PC-3 (cell line): ENCODE data around the gene MSI1. TPM values are rescaled to one million over a fixed set of nuclear protein-coding genes. Genes with fewer than 3 reads are reported as not detected.
A peak's percentile ranks its signal among the peaks of the same experiment; 100 is the strongest.

Source experiments
- ATAC-seq: fragments of 200-7000 bp; cut with Tn5 transposase; 2 replicates; pipeline ENCODE4 v1.9.1; 2020; ENCODE audit warnings: mild to moderate bottlenecking, moderate library complexity
- BruUV-seq: library from RNA; stranded (reverse); fragments of 400-500 nt; replicated peaks from 2 replicates; lab custom pipeline; 2021; lab: Mats Ljungman, UMichigan
- CTCF ChIA-PET: fragments of 300-600 bp; sonication (Branson Sonifier 250); formaldehyde crosslinking; loops from one replicate; lab custom pipeline; 2022; ENCODE audit warnings: antibody characterized with exemption; lab: Charles Lee
- POLR2A ChIA-PET: fragments of 300-600 bp; sonication (Branson Sonifier 250); formaldehyde crosslinking; loops from one replicate; lab custom pipeline; 2022; ENCODE audit warnings: antibody characterized with exemption; ENCODE audit not compliant: unreplicated experiment; lab: Charles Lee
- DNase-seq: peaks from one replicate; pipeline ENCODE4 v3.0.0-alpha.2; 2015
- H2AFZ ChIP-seq: fragments of 300-600 bp; sonication (generic); 2 replicates; pipeline ENCODE4 v1.6.0; 2016; ENCODE audit warnings: antibody characterized with exemption, low read length
- H3F3A ChIP-seq: fragments of 300-600 bp; sonication (generic); one replicate; pipeline ENCODE4 v1.6.0; 2017; ENCODE audit warnings: antibody characterized with exemption, low read length, control low read depth, mild to moderate bottlenecking; ENCODE audit not compliant: unreplicated experiment
- H3K27ac ChIP-seq: fragments of 300-600 bp; sonication (generic); 2 replicates; pipeline ENCODE4 v1.5.1; 2016; ENCODE audit warnings: mild to moderate bottlenecking, low read length
- H3K27me3 ChIP-seq: fragments of 300-600 bp; sonication (generic); 2 replicates; pipeline ENCODE4 v1.6.1; 2016; ENCODE audit warnings: low read length, mixed read lengths
- H3K36me3 ChIP-seq: fragments of 300-600 bp; sonication (generic); 2 replicates; pipeline ENCODE4 v1.6.1; 2016; ENCODE audit warnings: low read depth, mixed run types, low read length, mixed read lengths
- H3K4me1 ChIP-seq: fragments of 300-600 bp; sonication (generic); 2 replicates; pipeline ENCODE4 v1.5.1; 2016; ENCODE audit warnings: low read length; ENCODE audit not compliant: insufficient read depth
- H3K4me2 ChIP-seq: fragments of 300-600 bp; sonication (generic); 2 replicates; pipeline ENCODE4 v1.6.0; 2016; ENCODE audit warnings: low read length
- H3K4me3 ChIP-seq: fragments of 300-600 bp; sonication (generic); 2 replicates; pipeline ENCODE4 v1.5.1; 2016; ENCODE audit warnings: mild to moderate bottlenecking, low read length, mixed read lengths
- H3K79me2 ChIP-seq: fragments of 300-600 bp; sonication (generic); 2 replicates; pipeline ENCODE4 v1.6.1; 2017; ENCODE audit warnings: low read length, mixed read lengths
- H3K9ac ChIP-seq: fragments of 300-600 bp; sonication (generic); 2 replicates; pipeline ENCODE4 v1.6.0; 2016; ENCODE audit warnings: mild to moderate bottlenecking, low read length
- H3K9me2 ChIP-seq: fragments of 300-600 bp; sonication (generic); replicated peaks from 2 replicates; pipeline ENCODE4 v1.6.1; 2016; ENCODE audit warnings: mixed run types, low read length, mixed read lengths
- H3K9me3 ChIP-seq: fragments of 300-600 bp; sonication (generic); 2 replicates; pipeline ENCODE4 v1.6.1; 2016; ENCODE audit warnings: low read length, mixed read lengths
- H4K20me1 ChIP-seq: fragments of 300-600 bp; sonication (generic); 2 replicates; pipeline ENCODE4 v1.6.1; 2016; ENCODE audit warnings: low read length, mixed read lengths
- EZH2 ChIP-seq: fragments of 300-600 bp; sonication (generic); IDR thresholded peaks from one replicate; pipeline ENCODE4 v1.6.1; 2017; ENCODE audit warnings: antibody characterized with exemption, mild to moderate bottlenecking, low read length; ENCODE audit not compliant: unreplicated experiment
- EZH2phosphoT487 ChIP-seq: fragments of 300-600 bp; sonication (generic); IDR thresholded peaks from 2 replicates; pipeline ENCODE4 v1.6.1; 2018; ENCODE audit warnings: mild to moderate bottlenecking, antibody characterized with exemption, low read length, borderline replicate concordance
- intact Hi-C: fragments of 100-400 bp; cut with micrococcal nuclease; formaldehyde crosslinking; loops from 2 replicates; pipeline ENCODE4 v1.9.0; 2023
- total RNA-seq: library from RNA; depleted of rRNA; stranded (reverse); fragments of >200 nt; gene quantifications from 2 replicates; pipeline ENCODE4 v1.2.3, GENCODE V29; 2014
- TF ChIP-seq, protein P1 (sequence below): fragments of 300-600 bp; sonication (generic); conservative IDR thresholded peaks from 2 replicates; pipeline ENCODE4 v1.5.1; 2017; ENCODE audit warnings: antibody characterized with exemption, low read depth, mild to moderate bottlenecking, low read length

The MSI1 gene
- total RNA-seq, 1 experiment from 2014 or later: not detected

- Histone ChIP-seq H3K36me3 (no peaks in the 10 kb centered on the region), H3K9me2 (no peaks in the 10 kb centered on the region), H3K9ac (no peak overlapping the region), H3K9me3 (no peaks in the 10 kb centered on the region), H2AFZ (no peak overlapping the region), H4K20me1 (no peaks in the 10 kb centered on the region), H3K4me3 (no peak overlapping the region), H3K27me3 (0 out of 2 replicates have a peak, but pooled peaks cover 4% of the 10 kb centered on the region), H3F3A (no peaks in the 10 kb centered on the region), H3K27ac (no peak overlapping the region), H3K4me2 (peak overlapping the region; percentile 23; the same call in 1 of the 2 replicates), H3K79me2 (no peaks in the 10 kb centered on the region), H3K4me1 (no peaks in the 10 kb centered on the region)
- BruUV-seq: no TSS peak
- TF ChIP-seq, protein P1, sequence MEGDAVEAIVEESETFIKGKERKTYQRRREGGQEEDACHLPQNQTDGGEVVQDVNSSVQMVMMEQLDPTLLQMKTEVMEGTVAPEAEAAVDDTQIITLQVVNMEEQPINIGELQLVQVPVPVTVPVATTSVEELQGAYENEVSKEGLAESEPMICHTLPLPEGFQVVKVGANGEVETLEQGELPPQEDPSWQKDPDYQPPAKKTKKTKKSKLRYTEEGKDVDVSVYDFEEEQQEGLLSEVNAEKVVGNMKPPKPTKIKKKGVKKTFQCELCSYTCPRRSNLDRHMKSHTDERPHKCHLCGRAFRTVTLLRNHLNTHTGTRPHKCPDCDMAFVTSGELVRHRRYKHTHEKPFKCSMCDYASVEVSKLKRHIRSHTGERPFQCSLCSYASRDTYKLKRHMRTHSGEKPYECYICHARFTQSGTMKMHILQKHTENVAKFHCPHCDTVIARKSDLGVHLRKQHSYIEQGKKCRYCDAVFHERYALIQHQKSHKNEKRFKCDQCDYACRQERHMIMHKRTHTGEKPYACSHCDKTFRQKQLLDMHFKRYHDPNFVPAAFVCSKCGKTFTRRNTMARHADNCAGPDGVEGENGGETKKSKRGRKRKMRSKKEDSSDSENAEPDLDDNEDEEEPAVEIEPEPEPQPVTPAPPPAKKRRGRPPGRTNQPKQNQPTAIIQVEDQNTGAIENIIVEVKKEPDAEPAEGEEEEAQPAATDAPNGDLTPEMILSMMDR: no peak
- TF ChIP-seq EZH2 (no peak), EZH2phosphoT487 (no peak)
- ChIA-PET POLR2A (no interaction called here), CTCF (no interaction called here)
- intact Hi-C loops: no loop called here
- DNase-seq: no peak
- ATAC-seq: no peak
Measured at GRCh38 chr12:120377611-120378010, 8.6 kb upstream of the MSI1 start.

- BruUV-seq: no TSS peak
Measured at GRCh38 chr12:120376934-120377572, 8.1 kb upstream of the MSI1 start.

More at GRCh38 chr12:120376934-120377572, 8.1 kb upstream of the MSI1 start:
- no peaks in the 10 kb centered on the region for H3F3A ChIP-seq
- intact Hi-C loops: no loop called here
- no peaks in the 10 kb centered on the region for H3K9me3 ChIP-seq
- no peaks in the 10 kb centered on the region for H4K20me1 ChIP-seq
- ATAC-seq (no peak), DNase-seq (no peak)
- peak overlapping the region; percentile 23; the same call in 1 of the 2 replicates for H3K4me2 ChIP-seq
- TF ChIP-seq EZH2phosphoT487: no peak
- TF ChIP-seq, protein P1: no peak
- no peak for TF ChIP-seq EZH2
- no peak overlapping the region for H3K4me3 ChIP-seq
- H3K9me2 ChIP-seq: no peaks in the 10 kb centered on the region
- H2AFZ ChIP-seq: no peak overlapping the region
- H3K9ac ChIP-seq: no peak overlapping the region
- peaks cover 7% of the 10 kb centered on the region for H3K27me3 ChIP-seq
- POLR2A ChIA-PET: no interaction called here
- H3K4me1 ChIP-seq: no peaks in the 10 kb centered on the region
- no peak overlapping the region for H3K27ac ChIP-seq
- H3K36me3 ChIP-seq: no peaks in the 10 kb centered on the region
- CTCF ChIA-PET: no interaction called here
- no peaks in the 10 kb centered on the region for H3K79me2 ChIP-seq
